SW 1271 (cell line): ENCODE results near the gene NR2F1-AS1.

ENCODE experiments used
- DNase-seq, 2 experiments: peaks; one replicate each; lab custom pipeline; 2025; lab: John Stamatoyannopoulos, UW

The NR2F1-AS1 gene

DNA sequence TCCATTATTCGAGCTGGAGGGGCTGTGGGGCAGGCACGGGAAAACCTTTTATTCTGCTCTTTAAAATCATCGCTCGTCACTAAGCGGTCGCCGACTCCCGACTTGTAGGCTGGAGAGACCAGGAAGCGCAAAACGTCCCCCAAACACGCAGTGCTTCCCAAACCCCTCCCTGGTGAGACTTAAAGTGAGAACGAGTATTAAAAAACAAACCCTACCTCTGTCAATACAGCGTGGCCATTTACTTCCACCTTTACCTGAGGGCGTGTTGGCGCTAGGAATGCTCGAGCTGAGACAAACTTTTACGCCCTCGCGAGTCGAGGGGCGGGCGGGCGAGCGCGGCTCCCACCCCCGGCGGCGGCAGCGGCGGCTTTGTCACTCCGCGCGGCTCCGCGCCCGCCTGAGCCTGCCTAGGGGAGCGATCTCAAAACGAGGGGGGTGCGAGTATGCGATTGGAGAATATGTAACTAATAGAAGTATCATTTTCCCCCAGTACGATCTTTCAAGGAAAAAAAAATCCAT lies at the start of gene NR2F1-AS1:
NR2F1-AS1 (minus strand) TSS at position 293 of the 519 bp plus-strand sequence.
- peak in 1 of 2 experiments; percentile 68 for DNase-seq

DNA sequence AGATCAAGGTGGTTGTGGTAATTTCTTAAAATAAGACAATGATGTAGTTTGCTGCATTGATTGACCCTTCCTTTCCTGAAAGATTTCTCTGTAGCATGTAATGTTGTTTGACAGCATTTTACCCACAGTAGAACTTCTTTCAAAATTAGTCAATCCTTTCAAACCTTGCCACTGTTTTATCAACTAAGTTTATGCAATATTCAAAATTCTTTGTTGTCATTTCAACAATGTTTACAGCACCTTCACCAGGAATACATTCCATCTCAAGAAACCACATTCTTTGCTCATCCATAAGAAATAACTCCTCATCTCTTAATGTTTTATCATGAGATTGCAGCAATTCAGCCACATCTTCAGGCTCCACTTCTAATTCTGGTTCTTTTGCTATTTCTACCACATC lies 45.8 kb upstream of the NR2F1-AS1 start:
- DNase-seq = no peak

DNA sequence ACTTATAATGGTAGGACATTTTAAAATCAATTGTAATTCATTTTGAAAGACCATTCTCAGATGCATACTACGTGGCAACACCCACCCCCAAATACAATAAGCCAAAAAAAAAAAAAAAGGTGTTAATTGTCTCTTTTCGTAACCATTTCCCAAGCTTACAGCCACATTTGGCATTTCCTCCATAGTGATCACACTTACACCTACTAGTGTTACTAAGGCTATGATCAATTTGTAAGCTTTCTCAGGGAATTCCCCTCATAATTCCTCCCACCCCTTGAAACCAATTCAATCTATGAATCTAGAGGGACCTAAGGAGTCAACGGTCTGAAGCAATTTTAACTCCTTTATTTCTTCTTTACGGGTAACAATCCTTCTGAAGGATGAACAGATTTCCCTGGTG lies 42.1 kb upstream of the NR2F1-AS1 start:
- DNase-seq = no peak

- peak; percentile 22 to 76 for DNase-seq
Observed at GRCh38 chr5:93622240-93622885, 41.3 kb upstream of the NR2F1-AS1 start.

DNA sequence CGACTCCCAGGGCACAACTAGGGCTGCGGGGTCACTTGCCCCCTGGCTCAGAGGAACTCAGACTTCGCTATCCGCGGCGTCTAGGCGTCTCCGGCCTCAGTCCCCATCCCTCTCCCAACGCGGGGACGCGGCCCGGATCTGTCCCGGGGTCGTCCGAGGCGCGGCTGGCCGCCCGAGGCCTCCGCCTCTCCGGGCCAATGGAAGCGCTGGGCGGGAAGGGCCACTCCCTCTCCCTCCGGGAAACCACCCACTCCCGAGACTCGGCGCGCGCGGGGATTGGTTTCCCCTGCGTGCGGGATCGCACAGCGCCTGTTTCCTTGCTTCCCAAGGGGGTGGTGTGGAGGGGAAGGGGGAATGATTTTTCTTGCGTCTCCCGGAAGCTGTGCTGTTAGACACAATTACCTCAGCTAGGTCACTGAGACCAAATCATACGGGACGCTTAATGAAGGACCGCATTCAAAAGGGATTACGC lies 40.3 kb upstream of the NR2F1-AS1 start:
- peak; percentile 80 to 94 for DNase-seq

DNA sequence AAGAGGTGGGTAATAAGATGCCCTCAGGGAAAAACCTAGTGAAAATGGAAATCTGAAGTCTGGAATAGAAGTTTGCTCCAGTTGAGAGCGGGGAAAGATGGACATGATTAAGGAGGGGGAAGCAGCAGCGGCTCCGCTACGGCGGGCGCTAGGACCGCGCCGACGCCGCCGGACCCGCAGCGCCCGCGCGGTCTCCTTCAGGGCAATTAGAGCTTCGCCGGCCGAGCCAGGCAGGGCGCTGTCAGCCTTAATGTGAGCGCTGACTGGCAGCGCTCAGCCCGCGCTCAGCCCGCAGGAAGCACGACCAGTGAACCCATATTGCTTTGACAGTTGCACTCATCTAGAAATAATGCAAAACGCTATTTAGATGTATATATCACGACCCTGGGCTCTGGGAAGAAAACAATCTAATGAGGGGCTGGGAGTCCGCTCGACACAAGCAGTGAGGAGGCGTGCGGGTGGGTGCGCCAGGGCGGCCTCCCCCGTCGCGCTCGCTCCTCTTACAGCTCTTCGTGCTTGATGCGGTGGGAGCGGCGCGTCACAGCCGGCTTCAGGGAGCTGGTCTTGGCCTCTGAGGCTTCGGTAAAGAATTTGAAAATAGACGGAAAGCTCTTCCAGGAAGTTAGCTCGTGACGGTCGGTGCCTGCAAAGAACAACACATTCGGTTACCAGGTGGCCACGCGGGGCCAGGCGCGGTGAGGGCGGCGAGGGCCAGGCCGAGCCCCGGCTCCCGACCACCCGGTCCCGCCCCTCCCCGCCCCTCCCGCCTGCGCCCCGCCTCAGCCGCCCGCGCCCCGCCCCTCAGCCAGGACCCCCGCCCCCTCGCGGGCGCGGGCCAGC lies 39.7 kb upstream of the NR2F1-AS1 start:
- DNase-seq = peak; percentile 71 to 77

GRCh38 chr5:93616538-93617174 lies 35.6 kb upstream of the NR2F1-AS1 start:
- DNase-seq = no peak

DNA sequence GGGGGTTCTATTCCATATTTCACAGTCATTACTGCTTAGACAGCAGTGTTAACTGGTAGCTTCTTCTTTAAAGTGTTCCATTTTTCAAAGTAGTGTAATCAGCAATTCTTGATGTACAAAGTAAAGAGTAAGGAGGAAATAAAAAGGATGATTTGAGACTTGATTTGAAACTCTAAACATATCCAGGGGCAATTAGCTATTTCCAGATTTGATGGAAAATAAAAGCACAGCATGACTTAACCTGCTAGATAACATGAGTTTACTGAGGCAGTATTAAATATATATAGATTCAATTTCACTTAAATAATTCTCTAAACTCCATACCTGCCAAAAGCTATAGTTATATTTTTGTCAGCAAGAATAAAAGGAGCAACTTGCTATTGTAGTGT lies 31.8 kb upstream of the NR2F1-AS1 start:
- DNase-seq = no peak

- no peak for DNase-seq
Observed at GRCh38 chr5:93611976-93612854, 31.2 kb upstream of the NR2F1-AS1 start.

DNA sequence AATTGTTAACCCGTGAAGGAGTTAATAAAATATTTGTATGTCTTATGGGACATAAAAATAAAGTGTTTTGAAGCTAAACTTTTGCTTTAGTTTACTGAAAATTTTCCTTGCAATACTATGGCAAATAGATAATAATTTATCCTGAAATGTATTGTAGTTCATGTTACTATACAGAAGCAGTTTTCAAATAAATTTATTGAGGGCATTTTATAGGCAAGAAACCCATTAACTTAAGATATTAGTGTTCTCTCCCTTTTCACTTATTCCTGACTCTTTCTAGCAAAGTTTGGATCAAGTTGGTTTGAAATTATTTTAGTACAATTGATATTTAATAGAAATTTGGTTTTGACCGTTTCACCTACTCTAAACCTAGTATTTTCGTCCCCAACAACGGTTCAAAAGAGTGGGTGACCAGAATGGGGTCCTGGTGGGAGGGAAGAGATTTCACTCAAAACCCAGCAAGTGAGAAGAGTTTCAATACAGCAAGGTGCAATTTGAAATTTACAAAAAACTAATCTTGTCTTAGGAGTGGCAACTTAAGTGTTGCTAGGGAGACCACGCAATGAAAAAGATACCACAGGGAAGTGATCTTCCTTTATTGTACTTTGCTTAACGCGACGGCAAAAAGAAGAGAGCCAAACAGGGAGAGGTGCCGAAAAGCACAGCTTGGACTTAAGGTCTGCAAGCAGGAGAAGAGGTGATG lies 30.4 kb upstream of the NR2F1-AS1 start:
- no peak for DNase-seq

GRCh38 chr5:93610581-93611272 lies 29.7 kb upstream of the NR2F1-AS1 start:
- no peak for DNase-seq

DNA sequence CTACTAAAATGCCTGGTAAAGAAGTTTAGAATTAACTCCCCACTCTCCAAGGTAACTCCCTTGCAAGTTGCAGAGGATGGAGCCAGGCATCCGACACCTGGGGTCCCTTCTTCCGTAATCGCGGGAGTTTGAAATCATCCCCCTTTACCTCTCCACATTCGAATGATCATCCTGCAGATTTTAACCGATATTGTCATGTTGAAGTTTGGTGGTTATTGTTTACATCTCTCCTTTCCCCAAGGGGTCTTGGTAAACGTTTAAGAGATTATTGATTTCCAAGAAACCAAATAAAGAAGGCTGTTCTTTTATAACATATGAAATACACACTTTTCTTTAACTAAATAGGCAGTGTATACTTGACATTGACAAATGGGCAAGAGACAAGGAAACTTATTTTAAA lies 28.7 kb upstream of the NR2F1-AS1 start:
- DNase-seq = no peak

DNA sequence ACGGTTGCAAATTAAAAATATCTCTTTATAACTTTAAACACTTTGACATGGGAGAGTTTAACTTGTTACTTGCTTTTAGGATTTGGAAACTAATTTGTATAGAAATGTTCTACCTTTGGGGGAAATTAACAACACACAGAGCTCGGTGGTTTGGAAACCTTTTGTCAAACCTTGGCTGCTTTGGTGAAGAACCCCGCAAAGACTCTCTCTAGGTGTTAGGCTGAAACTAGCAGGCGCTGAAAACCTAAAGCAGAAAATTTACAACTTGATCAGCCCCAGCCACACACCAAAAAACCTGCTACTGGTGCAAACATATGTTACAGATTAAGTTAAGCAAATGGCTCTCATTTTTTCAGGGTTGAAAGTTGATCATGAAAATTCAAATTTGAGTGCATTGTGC lies 27.8 kb upstream of the NR2F1-AS1 start:
- no peak for DNase-seq

GRCh38 chr5:93607367-93608258 lies 26.6 kb upstream of the NR2F1-AS1 start:
- peak in 1 of 2 experiments; percentile 57 for DNase-seq

DNA sequence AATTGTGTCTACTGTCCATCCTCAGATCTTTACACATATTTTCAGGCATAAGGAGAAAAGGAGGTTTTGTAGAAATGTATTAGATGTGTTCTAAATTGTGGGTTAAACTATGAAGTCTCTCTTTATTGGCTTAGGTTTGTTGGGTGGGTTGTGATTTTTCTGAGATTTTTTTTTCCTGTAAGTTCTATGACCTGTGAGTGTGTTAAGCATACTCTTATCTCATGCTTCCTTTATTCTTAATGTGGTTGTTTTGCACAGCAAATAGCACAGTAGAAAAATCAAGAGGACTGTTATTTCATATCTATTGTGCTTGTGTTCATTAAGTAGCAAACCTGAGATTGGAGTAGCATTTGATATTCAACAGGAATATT lies 25.3 kb upstream of the NR2F1-AS1 start:
- no peak for DNase-seq

GRCh38 chr5:93604644-93605515 lies 23.9 kb upstream of the NR2F1-AS1 start:
- DNase-seq = no peak

- no peak for DNase-seq
Observed at GRCh38 chr5:93603793-93604643, 23.0 kb upstream of the NR2F1-AS1 start.
